Body of pancreas (tissue), 4 donors: Measurements from ENCODE around the gene ADCY9.

ENCODE experiments used
- POLR2A ChIP-seq, 3 donors: fragments of 450-650 bp; IDR thresholded peaks; one replicate each; pipeline ENCODE4 v1.6.1; 2016; ENCODE audit warnings: antibody characterized with exemption in 3 of 3, mild to moderate bottlenecking in 2 of 3
- TF ChIP-seq, protein P1 (sequence below), 7 experiments: fragments of 450-650 bp in 4 of 7; fragments of 200-600 bp in 3 of 7; sonication (generic) in 3 of 7; IDR thresholded peaks; one replicate each; pipeline ENCODE4 v1.5.1; 2016 to 2019; ENCODE audit warnings: antibody characterized with exemption in 7 of 7

DNA sequence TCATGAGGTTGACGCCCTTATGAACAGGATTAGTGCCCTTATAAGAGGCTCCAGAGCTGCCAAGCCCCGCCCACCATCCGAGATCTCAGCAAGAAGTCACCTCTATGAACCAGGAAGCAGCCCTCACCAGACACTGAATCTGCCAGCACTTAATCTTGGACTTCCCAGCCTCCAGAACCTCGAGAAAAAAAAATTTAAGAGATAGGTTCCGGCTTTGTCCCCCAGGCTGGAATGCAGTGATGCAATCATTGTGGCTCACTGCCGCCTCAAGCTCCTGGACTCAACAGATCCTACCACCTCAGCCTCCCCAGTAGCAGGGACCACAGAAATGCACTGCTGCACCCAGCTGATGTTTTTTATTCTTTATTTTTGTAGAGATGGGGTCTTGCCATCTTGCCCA is 22.5 kb upstream of the ADCY9 start:
- TF ChIP-seq, protein P1, sequence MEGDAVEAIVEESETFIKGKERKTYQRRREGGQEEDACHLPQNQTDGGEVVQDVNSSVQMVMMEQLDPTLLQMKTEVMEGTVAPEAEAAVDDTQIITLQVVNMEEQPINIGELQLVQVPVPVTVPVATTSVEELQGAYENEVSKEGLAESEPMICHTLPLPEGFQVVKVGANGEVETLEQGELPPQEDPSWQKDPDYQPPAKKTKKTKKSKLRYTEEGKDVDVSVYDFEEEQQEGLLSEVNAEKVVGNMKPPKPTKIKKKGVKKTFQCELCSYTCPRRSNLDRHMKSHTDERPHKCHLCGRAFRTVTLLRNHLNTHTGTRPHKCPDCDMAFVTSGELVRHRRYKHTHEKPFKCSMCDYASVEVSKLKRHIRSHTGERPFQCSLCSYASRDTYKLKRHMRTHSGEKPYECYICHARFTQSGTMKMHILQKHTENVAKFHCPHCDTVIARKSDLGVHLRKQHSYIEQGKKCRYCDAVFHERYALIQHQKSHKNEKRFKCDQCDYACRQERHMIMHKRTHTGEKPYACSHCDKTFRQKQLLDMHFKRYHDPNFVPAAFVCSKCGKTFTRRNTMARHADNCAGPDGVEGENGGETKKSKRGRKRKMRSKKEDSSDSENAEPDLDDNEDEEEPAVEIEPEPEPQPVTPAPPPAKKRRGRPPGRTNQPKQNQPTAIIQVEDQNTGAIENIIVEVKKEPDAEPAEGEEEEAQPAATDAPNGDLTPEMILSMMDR (IDR thresholded peaks at IDR 0.05) = no peak
- TF ChIP-seq POLR2A (IDR thresholded peaks at IDR 0.05) = no peak
